Lung (tissue), 12 donors: Measurements from ENCODE around the gene TENM4. TPM values are rescaled to one million over a fixed set of nuclear protein-coding genes. Genes with fewer than 3 reads are reported as not detected.

Experiments
- ATAC-seq: fragments of 200-7000 bp; cut with Tn5 transposase; one replicate; pipeline ENCODE4 v1.9.1; 2020; ENCODE audit warnings: moderate number of reproducible peaks; ENCODE audit not compliant: insufficient read depth, low FRiP score
- DNase-seq, 3 donors: peaks; one replicate each; pipeline ENCODE4 v3.0.0-alpha.2; 2013 to 2017
- H3K27ac ChIP-seq, 2 donors: one replicate each; pipeline ENCODE4 v1.5.1; 2013; ENCODE audit warnings: mild to moderate bottlenecking in 2 of 2, moderate library complexity in 2 of 2, control low read depth in 1 of 2, inconsistent platforms in 1 of 2, low read depth in 1 of 2, low read length in 1 of 2
- H3K27me3 ChIP-seq, 3 donors: one replicate each; pipeline ENCODE4 v1.5.1; 2013; ENCODE audit warnings: low read length in 2 of 3; ENCODE audit not compliant: control insufficient read depth in 3 of 3, insufficient read depth in 3 of 3
- H3K36me3 ChIP-seq, 4 donors: one replicate each; pipeline ENCODE4 v1.5.1; 2013; ENCODE audit warnings: low read length in 4 of 4, mild to moderate bottlenecking in 1 of 4, moderate library complexity in 1 of 4; ENCODE audit not compliant: control insufficient read depth in 4 of 4, insufficient read depth in 4 of 4
- H3K4me1 ChIP-seq, 5 donors: one replicate each; pipeline ENCODE4 v1.5.1; 2013; ENCODE audit warnings: low read length in 5 of 5, mild to moderate bottlenecking in 2 of 5, moderate library complexity in 1 of 5; ENCODE audit not compliant: control insufficient read depth in 5 of 5, insufficient read depth in 5 of 5
- H3K4me3 ChIP-seq: one replicate; pipeline ENCODE4 v1.5.1; 2013; ENCODE audit warnings: mild to moderate bottlenecking, control low read depth, moderate library complexity
- H3K9ac ChIP-seq, 2 donors: one replicate each; pipeline ENCODE4 v1.5.1; 2013; ENCODE audit warnings: low read length in 2 of 2, control low read depth in 1 of 2; ENCODE audit not compliant: insufficient read depth in 1 of 2
- H3K9me3 ChIP-seq, 4 donors: one replicate each; pipeline ENCODE4 v1.5.1; 2013; ENCODE audit warnings: low read length in 3 of 4, mild to moderate bottlenecking in 1 of 4, moderate library complexity in 1 of 4; ENCODE audit not compliant: control insufficient read depth in 4 of 4, insufficient read depth in 3 of 4
- WGBS, 2 donors: extraction: QIAGEN DNeasy Blood & Tissue Kit; methylation state at CpG; one replicate each; pipeline ENCODE4 v1.1.7; 2013; 5-methylcytosine and 5-hydroxymethylcytosine counted together
- polyA plus RNA-seq, 2 donors: library from polyadenylated mRNA; stranded (reverse); fragments of 200-250 nt; gene quantifications; one replicate each; pipeline ENCODE4 v1.2.1, GENCODE V29; 2013
- total RNA-seq, 2 donors: library from RNA; depleted of rRNA in 1 of 2; stranded (reverse); fragments of >200 nt in 1 of 2; gene quantifications; one replicate each; pipeline ENCODE4 v1.2.1, GENCODE V29; 2014 to 2021
- TF ChIP-seq, protein P1 (sequence below): IDR thresholded peaks from 2 replicates; pipeline ENCODE4 v1.5.1; 2012; ENCODE audit warnings: mild to moderate bottlenecking; ENCODE audit errors: control extremely low read depth, extremely low read depth
- donor health status: control.
- donor health status: control.
- donor health status: Bipolar disorder and iron deficiency.
- donor health status: healthy.
- donor health status: DM: yes; HTN: yes; CAD: no.

Gene TENM4
- total and polyA plus RNA-seq, 4 donors = 0.28 to 16.4 (median 3.2) TPM

DNA sequence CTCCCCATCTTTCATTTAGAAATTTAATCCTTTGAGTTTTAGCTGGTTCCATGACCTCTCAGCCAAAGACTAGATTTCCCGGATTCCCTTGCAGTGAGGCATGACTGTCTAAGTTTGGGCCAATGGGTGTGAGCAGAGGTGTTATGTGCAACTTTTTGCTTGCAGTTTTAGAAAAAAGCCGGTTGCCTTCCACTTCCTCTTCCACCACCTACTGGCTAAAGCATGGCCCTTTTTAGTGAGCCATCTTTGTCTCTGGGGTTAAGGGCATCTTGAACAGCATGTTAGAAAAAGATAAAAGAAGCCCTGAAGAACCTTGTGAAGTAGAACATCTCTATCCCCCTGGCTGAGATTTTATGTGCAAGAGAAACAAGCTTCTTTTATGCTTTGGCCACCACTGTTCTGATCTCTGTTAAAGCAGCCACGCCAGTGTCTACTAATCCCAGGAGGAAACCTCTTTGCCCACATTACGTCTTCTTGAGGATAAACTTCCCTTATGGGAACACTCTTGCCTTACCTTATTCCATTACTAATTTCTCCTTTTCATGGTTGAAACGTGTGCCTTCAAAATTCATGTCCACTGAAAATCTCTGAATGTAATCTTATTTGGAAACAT, 279.9 kb downstream of the TENM4 start:
- ATAC-seq = no peak
- DNase-seq = peak in 2 of 3 donors; percentile 39 to 51
- H3K4me1 ChIP-seq = peaks cover 0 to 3% (median 0%) of the 10 kb centered on the region in 5 donors
- H3K4me3 ChIP-seq = no peak overlapping the region
- H3K9me3 ChIP-seq = no peaks in the 10 kb centered on the region
- H3K9ac ChIP-seq = no peak overlapping the region
- TF ChIP-seq, protein P1, sequence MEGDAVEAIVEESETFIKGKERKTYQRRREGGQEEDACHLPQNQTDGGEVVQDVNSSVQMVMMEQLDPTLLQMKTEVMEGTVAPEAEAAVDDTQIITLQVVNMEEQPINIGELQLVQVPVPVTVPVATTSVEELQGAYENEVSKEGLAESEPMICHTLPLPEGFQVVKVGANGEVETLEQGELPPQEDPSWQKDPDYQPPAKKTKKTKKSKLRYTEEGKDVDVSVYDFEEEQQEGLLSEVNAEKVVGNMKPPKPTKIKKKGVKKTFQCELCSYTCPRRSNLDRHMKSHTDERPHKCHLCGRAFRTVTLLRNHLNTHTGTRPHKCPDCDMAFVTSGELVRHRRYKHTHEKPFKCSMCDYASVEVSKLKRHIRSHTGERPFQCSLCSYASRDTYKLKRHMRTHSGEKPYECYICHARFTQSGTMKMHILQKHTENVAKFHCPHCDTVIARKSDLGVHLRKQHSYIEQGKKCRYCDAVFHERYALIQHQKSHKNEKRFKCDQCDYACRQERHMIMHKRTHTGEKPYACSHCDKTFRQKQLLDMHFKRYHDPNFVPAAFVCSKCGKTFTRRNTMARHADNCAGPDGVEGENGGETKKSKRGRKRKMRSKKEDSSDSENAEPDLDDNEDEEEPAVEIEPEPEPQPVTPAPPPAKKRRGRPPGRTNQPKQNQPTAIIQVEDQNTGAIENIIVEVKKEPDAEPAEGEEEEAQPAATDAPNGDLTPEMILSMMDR = no peak
- H3K36me3 ChIP-seq = no peaks in the 10 kb centered on the region
- no peaks in the 10 kb centered on the region for H3K27me3 ChIP-seq
- WGBS, 2 donors = 63 to 65% methylated on average over 5 of the region's 5 CpGs
- no peak overlapping the region for H3K27ac ChIP-seq

DNA sequence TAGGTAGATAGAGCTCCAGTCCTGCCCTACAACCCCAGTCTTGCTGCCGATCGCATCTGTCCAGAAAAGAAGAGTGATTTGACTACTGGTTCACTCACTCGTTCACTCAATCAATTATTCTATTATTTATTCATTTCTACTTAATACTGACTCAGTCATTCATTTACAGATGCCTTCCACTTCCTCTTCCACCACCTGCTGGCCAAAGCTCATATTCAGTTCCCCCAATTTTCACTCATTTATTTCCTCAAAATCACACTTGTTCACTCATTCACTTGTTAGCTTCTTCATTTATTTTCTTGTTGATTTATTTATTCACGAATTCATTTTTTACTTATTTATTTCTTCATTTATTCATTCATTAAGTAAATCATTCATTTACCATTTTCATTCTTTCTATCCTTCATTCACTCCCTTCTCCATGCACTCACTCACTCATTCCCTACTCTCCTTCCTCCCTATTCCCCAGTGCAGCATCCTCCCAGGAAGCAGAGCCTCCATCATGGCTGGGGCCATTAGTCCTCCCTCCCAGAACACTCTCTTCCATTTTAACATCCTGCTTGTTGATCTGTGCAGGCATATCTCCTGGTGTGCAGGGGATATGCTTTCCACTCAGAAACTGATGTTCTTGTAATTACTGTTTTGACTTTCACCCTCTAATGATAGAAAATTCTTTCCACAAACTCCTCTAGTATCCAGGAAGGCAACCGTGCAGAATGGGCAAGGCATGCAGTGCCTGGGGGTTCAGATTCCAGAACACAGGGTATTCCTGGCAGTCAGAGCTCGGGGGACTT, 281.0 kb downstream of the TENM4 start:
- Histone ChIP-seq H3K4me3 (no peak overlapping the region), H3K9me3 (peaks cover 0 to 1% (median 0%) of the 10 kb centered on the region in 4 donors), H3K9ac (no peak overlapping the region), H3K27ac (no peak overlapping the region), H3K36me3 (no peaks in the 10 kb centered on the region), H3K4me1 (peaks cover 0 to 3% (median 0%) of the 10 kb centered on the region in 5 donors), H3K27me3 (no peaks in the 10 kb centered on the region)
- no peak for ATAC-seq
- DNase-seq = no peak
- 82 to 86% methylated on average over 6 of the region's 6 CpGs for WGBS, 2 donors
- TF ChIP-seq, protein P1 = no peak

DNA sequence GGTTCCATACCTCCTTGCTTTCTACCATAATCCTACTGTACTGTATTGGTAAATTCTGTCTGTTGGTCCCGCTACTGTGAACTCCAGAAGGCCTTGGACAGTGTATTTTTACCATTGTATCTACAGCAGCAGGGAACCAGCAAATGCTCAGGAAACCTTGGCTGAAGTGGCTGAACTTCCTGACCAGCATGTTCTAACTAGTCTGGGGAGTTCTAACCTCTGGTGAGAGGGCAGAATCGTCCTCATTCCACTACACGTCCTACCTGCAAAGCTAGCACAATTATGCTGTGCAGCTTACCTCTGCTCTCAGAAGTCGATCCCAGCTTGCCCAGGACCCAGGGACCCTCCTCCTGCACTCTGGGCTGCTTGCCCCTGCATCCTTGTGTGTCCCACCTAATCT, 283.1 kb downstream of the TENM4 start:
- DNase-seq (no peak), ATAC-seq (no peak)
- H3K9ac ChIP-seq = no peak overlapping the region
- no peaks in the 10 kb centered on the region for H3K27me3 ChIP-seq
- 57 to 66% methylated on average over 4 of the region's 4 CpGs for WGBS, 2 donors
- TF ChIP-seq, protein P1 = no peak
- H3K4me3 ChIP-seq = no peak overlapping the region
- no peak overlapping the region for H3K27ac ChIP-seq
- H3K9me3 ChIP-seq = peaks cover 0 to 2% (median 0%) of the 10 kb centered on the region in 4 donors
- no peaks in the 10 kb centered on the region for H3K36me3 ChIP-seq
- peaks cover 0 to 3% (median 0%) of the 10 kb centered on the region in 5 donors for H3K4me1 ChIP-seq
